HG03159 (cell line): Measurements from ENCODE around the gene TUBA4A.
"Not testable (repeated sequence)": the region's sequence is repeated elsewhere in the genome, so short reads cannot be mapped to it uniquely, and the experiment has no call there.

Source experiments
- ATAC-seq: cut with Tn5 transposase; IDR thresholded peaks from one replicate; pipeline ENCODE4 v1.9.1; 2021; ENCODE audit warnings: mild to moderate bottlenecking, moderate library complexity; ENCODE audit not compliant: unreplicated experiment

Gene TUBA4A

GRCh38 chr2:219269362-219270054 lies 15.8 kb upstream of the TUBA4A start:
- ATAC-seq = no peak

DNA sequence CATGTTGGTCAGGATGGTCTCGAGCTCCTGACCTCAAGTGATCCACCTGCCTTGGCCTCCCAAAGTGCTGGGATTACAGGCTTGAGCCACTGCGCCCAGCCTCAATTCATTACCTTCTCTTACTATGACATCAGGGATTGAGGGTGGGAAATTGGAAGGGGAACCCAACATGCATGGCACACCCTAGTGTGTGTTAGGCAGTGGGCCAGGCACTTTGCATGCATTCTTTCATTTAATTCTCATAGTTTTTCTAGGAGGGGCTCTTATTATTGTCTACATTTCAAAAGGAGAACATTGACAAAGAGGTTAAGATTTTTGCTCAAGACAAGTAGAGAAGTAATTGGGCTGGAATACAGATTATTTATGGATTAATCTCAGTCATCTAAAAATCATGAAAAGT lies 14.6 kb upstream of the TUBA4A start:
- no peak for ATAC-seq

DNA sequence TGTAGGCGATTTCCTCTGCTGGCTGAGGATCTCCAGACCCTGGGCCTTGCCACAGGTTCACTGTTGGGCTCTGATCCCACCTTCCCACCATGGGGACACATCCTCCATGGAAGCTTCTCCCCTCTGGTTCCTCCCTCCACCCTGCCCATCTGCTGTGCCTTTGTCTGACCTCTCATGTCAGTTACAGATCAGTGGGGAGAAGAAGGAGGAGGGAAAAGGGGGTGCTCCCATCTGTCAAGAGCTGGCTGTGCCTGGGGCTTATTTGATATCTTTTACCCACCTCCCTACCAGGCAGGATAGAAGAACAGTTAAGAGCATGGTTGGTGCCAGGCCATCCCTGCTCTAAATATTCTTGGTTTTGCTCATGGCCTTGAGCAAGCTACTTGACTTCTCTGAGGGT lies 13.2 kb upstream of the TUBA4A start:
- ATAC-seq = no peak

DNA sequence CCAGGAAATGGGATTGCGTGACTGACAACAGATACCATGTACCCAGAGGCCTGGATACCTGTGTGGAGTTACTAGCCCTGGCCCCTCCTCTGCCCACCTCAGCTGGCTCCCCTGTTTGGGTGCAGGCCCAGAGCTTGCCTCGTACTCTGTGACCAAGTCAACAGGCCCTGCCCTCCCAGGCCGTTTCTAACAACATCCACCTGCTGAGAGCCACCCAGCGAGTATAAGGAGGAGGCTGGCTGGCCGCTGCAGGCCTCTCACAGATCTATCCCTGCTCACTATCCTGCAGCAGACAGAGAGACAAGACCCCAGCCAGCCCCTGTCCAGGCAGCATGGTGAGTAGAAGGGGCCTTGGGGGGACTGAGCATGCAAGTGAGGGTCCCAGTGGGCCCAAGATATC lies 12.5 kb upstream of the TUBA4A start:
- ATAC-seq = no peak

- ATAC-seq = no peak
Measured at GRCh38 chr2:219261024-219261855, 7.5 kb upstream of the TUBA4A start.

GRCh38 chr2:219258942-219259341 lies 5.2 kb upstream of the TUBA4A start:
- not testable (repeated sequence) for ATAC-seq

DNA sequence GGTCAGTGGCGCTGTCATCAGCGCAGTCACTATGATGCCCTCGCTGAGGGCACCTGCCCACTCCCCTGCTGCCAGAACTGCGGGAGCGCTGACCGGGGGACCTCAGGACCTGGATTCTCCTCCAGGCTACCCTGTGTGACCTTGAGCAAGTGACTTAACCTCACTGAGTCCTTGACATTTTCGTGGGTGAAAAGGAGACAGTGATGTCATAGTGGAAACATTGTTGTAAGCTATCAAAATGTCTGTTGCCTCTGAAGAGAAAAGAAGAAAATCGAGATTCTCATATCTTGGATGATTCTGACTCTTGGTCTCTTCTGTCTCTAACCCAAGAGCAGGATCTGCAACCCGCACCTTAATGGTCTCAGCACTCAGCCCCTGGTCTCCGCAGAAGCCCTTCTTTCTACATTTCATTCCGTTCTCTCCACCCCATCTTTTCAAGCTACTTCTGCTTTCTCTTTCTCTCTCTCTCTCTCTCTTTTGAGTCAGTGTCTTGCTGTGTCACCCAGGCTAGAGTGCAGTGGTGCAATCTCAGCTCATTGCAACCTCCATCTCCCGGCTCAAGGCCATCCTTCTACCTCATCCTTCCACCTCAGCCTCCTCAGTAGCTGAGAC lies 978 bp upstream of the TUBA4A start:
- peak; percentile 34 for ATAC-seq

DNA sequence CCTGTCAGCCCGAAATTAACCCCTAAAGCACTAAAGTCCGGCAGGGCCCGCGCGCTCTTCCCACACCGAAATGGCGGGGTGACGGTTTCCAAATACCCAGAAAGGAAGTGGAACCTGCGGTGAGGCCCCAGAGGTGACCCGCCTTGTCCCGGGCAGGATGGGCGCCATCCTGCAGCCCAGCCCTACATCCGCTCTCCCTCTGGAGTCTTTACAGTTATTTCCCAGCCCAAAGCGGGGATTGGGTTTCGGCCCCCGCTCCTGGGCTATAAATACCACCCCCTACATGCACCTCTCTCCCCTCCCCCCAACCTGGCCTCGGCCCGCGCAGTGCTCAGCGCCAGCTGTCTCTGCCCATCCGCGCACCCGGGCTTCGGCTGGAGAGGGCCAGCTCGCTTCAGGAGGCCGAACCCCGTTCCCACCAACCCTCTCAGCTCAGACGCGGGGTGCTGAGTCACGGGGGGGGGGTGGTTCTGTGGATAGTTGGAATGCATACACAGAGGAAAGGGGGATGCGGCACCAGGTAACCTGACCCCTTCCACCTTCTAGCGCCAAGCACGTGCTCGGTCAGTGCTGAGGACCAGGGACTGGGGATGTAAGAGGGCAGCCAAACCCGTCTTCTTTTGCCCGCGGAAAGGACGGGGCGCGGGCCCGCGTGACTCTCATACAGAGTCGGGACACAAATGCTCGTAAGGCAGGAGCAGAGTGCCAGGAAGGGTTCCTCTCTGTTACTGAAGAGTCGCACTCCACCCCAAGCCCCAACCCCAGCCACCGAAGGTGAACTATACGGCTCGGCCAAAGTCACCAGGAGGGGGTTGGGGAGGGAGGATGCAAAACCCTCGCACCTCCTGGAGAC lies 592 bp downstream of the TUBA4A start, which contains the start of gene TUBA4B:
Gene TUBA4B (plus strand): TSS at position 344 of the 853 bp plus-strand sequence. CDS start 165 bp downstream, at position 509.
- peak; percentile 14 for ATAC-seq

GRCh38 chr2:219252570-219252899 lies 1.2 kb downstream of the TUBA4A start:
- no peak for ATAC-seq

DNA sequence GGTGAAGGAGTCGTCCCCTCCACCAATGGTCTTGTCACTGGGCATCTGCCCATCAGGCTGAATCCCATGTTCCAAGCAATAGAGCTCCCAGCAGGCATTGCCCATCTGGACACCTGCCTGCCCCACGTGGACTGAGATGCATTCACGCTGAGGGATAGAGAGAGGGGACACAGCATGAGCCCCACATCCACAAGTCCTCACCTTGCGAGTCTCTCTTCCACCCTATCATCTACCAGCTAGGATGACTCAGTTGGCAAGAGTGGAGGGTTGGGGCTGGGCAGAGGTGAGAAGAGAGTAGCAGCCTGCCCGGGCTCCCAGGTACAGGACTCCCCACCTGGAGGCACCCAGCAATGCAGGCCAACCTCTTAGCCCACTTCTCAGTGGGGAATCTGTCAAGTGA lies 1.6 kb downstream of the TUBA4A start:
- ATAC-seq = no peak

GRCh38 chr2:219251656-219252055 lies 2.1 kb downstream of the TUBA4A start:
- ATAC-seq = no peak

DNA sequence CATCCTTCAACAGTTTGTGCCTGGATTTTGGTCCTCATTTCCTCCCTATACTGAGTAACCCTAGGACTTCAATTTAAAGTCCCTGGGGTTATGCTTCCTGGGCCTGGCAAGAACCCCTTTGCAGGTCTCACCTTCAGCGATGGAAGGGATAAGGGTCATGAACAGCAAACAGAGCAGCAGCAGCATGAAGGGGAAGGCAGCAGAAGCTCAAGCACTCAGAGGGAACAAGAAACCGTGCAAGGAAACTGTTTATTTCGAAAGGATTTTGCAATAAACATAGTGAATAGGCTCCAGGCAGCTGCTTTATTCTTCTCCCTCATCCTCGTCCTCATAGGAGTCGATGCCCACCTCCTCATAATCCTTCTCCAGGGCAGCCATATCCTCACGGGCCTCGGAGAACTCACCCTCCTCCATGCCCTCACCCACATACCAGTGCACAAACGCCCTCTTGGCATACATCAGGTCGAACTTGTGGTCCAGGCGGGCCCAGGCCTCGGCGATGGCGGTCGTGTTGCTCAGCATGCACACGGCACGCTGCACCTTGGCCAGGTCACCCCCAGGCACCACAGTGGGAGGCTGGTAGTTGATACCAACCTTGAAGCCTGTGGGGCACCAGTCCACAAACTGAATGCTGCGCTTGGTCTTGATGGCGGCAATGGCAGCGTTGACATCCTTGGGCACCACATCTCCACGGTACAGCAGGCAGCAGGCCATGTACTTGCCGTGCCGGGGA lies 3.5 kb downstream of the TUBA4A start:
- ATAC-seq = no peak

- peak; percentile 45 for ATAC-seq
Measured at GRCh38 chr2:219249203-219249980, 4.3 kb downstream of the TUBA4A start.

DNA sequence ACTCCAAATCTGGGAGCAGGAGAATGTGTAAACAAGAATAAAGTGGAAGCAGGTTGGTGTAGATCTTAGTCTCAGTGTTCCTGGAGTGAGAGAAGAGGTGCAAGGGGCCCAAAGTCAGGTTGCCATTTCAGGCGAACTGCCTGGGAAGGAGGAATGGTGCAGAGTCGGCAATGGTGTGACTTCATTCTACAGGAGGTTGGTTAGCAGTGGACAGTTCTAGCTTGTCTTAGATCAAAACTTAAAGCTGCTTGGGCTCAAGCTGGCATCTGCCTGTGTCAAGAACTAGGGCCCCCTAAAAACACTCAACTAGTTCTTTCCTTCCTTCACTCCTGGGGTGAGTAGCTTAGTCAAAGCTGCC lies 4.9 kb downstream of the TUBA4A start:
- no peak for ATAC-seq

GRCh38 chr2:219247678-219248642 lies 5.8 kb downstream of the TUBA4A start:
- no peak for ATAC-seq

DNA sequence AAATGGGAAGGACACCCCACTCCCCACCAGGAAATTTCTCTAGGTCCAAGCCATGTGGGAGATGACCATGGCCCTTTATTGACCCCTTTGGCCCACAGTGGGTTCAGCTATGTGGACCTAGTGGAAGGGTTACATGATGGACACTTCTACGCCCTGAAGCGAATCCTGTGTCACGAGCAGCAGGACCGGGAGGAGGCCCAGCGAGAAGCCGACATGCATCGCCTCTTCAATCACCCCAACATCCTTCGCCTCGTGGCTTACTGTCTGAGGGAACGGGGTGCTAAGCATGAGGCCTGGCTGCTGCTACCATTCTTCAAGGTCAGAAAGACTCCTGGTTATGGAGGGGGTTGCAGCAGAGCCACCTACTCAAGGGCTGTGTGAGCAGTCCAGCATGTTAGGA lies 7.2 kb downstream of the TUBA4A start:
- no peak for ATAC-seq

GRCh38 chr2:219245899-219246230 lies 7.9 kb downstream of the TUBA4A start:
- ATAC-seq = no peak

GRCh38 chr2:219245148-219245898 lies 8.4 kb downstream of the TUBA4A start, which contains the start of the genes GLB1L and STK16:
Gene GLB1L (minus strand): TSS chr2:219245444. CDS start chr2:219243573, 1,871 bp downstream.
Gene STK16 (plus strand): TSS chr2:219245479. CDS start chr2:219246000, 521 bp downstream.
- ATAC-seq = peak; percentile 67
